B cell (primary cell): Measurements from ENCODE around the gene PANK4. TPM values are rescaled to one million over a fixed set of nuclear protein-coding genes. Genes with fewer than 3 reads are reported as not detected.
A peak's percentile ranks its signal among the peaks of the same experiment; 100 is the strongest.
"Not testable (repeated sequence)": the region's sequence is repeated elsewhere in the genome, so short reads cannot be mapped to it uniquely, and the experiment has no call there.

Experiments
- ATAC-seq: fragments of 200-7000 bp; cut with Tn5 transposase; one replicate; pipeline ENCODE4 v1.10.0; 2021; ENCODE audit warnings: low read depth, mild to moderate bottlenecking, moderate number of reproducible peaks, moderate library complexity
- CTCF ChIA-PET: fragments of 350-600 bp; sonication (Branson Sonifier 250); formaldehyde crosslinking; loops from one replicate; lab custom pipeline; 2021; ENCODE audit warnings: antibody characterized with exemption, inconsistent platforms; lab: Charles Lee
- POLR2A ChIA-PET: fragments of 350-600 bp; sonication (Branson Sonifier 250); formaldehyde crosslinking; loops from one replicate; lab custom pipeline; 2021; ENCODE audit warnings: antibody characterized with exemption; lab: Charles Lee
- DNase-seq: peaks from one replicate; pipeline ENCODE4 v3.0.0; 2013
- H2AFZ ChIP-seq: 2 replicates; pipeline ENCODE4 v1.6.1; 2012; ENCODE audit warnings: mild to moderate bottlenecking, low read depth, low read length; ENCODE audit not compliant: insufficient read depth, poor library complexity, severe bottlenecking
- H3K27ac ChIP-seq, 2 donors: 1 replicate in 1 of 2; 2 replicates in 1 of 2; pipeline ENCODE4 v1.5.1; 2012 to 2013; ENCODE audit warnings: low read length in 2 of 2, mild to moderate bottlenecking in 2 of 2, moderate library complexity in 1 of 2
- H3K27me3 ChIP-seq, 4 experiments: fragments of 200-600 bp in 1 of 4; sonication (generic) in 1 of 4; replicated peaks in 1 of 4; 1 replicate in 2 of 4; 2 replicates in 2 of 4; pipeline versions ENCODE4 v1.6.1 to v1.7.0; 2013 to 2016; ENCODE audit warnings: low read length in 3 of 4, mild to moderate bottlenecking in 2 of 4, mixed read lengths in 1 of 4, moderate library complexity in 1 of 4; ENCODE audit not compliant: insufficient read depth in 4 of 4, control insufficient read depth in 3 of 4; ENCODE audit errors: control extremely low read depth in 1 of 4
- H3K36me3 ChIP-seq, 2 experiments: replicated peaks in 1 of 2; 1 replicate in 1 of 2; 2 replicates in 1 of 2; pipeline versions ENCODE4 v1.6.1 to v1.7.1; 2013; ENCODE audit warnings: low read length in 1 of 2; ENCODE audit not compliant: insufficient read depth in 2 of 2, control insufficient read depth in 1 of 2; ENCODE audit errors: control extremely low read depth in 1 of 2, extremely low read depth in 1 of 2
- H3K4me1 ChIP-seq, 2 donors: fragments of 200-600 bp in 1 of 2; sonication (generic) in 1 of 2; 1 replicate in 1 of 2; 2 replicates in 1 of 2; pipeline versions ENCODE4 v1.5.1 to v1.6.1; 2013 to 2017; ENCODE audit warnings: low read length in 2 of 2; ENCODE audit not compliant: control insufficient read depth in 2 of 2, insufficient read depth in 2 of 2
- H3K4me2 ChIP-seq: replicated peaks from 2 replicates; pipeline ENCODE3; 2012; ENCODE audit warnings: mild to moderate bottlenecking, low read depth, low read length; ENCODE audit not compliant: poor library complexity, severe bottlenecking
- H3K4me3 ChIP-seq, 5 experiments: fragments of 200-600 bp in 1 of 5; sonication (generic) in 1 of 5; 1 replicate in 3 of 5; 2 replicates in 2 of 5; pipeline versions ENCODE4 v1.5.1 to v1.7.0; 2011 to 2016; ENCODE audit warnings: low read length in 4 of 5, mild to moderate bottlenecking in 4 of 5, low read depth in 2 of 5, control low read depth in 1 of 5, moderate library complexity in 1 of 5; ENCODE audit not compliant: insufficient read depth in 1 of 5; ENCODE audit errors: control extremely low read depth in 1 of 5, extremely low read depth in 1 of 5
- H3K79me2 ChIP-seq: fragments of 200-600 bp; sonication (generic); one replicate; pipeline ENCODE4 v1.6.0; 2016; ENCODE audit warnings: low read length; ENCODE audit not compliant: control insufficient read depth, insufficient read depth
- H3K9ac ChIP-seq: fragments of 200-600 bp; sonication (generic); 2 replicates; pipeline ENCODE4 v1.6.1; 2017; ENCODE audit warnings: mild to moderate bottlenecking, low read length, moderate library complexity
- H3K9me3 ChIP-seq, 3 donors: one replicate each; pipeline versions ENCODE4 v1.6.1 to v1.7.1; 2013; ENCODE audit warnings: low read length in 2 of 3; ENCODE audit not compliant: control insufficient read depth in 2 of 3, insufficient read depth in 1 of 3; ENCODE audit errors: control extremely low read depth in 1 of 3
- H4K20me1 ChIP-seq: 2 replicates; pipeline ENCODE4 v1.6.0; 2012; ENCODE audit warnings: mild to moderate bottlenecking, low read length; ENCODE audit not compliant: insufficient read depth, control insufficient read depth, poor library complexity, severe bottlenecking
- H3K27ac Mint-ChIP-seq: one replicate; pipeline ENCODE4 v1.8.0; 2021; ENCODE audit warnings: mixed read lengths
- H3K27me3 Mint-ChIP-seq: one replicate; pipeline ENCODE4 v1.8.0; 2021; ENCODE audit warnings: mixed read lengths
- H3K4me1 Mint-ChIP-seq: one replicate; pipeline ENCODE4 v1.8.0; 2021; ENCODE audit warnings: mixed read lengths
- H3K4me3 Mint-ChIP-seq: one replicate; pipeline ENCODE4 v1.8.0; 2021; ENCODE audit warnings: mixed read lengths
- H3K9me3 Mint-ChIP-seq: one replicate; pipeline ENCODE4 v1.8.0; 2022; ENCODE audit warnings: mixed read lengths; ENCODE audit not compliant: insufficient read depth
- EZH2 ChIP-seq: IDR thresholded peaks from 2 replicates; pipeline ENCODE4 v1.6.1; 2012; ENCODE audit warnings: borderline replicate concordance, low read depth, mild to moderate bottlenecking, moderate library complexity, low read length; ENCODE audit not compliant: insufficient read depth, poor library complexity, severe bottlenecking
- WGBS: methylation state at CpG from one replicate; pipeline ENCODE4 v1.1.5; 2013; ENCODE audit warnings: missing lambda C conversion rate; ENCODE audit not compliant: insufficient coverage; 5-methylcytosine and 5-hydroxymethylcytosine counted together
- intact Hi-C: fragments of 100-400 bp; cut with micrococcal nuclease; formaldehyde crosslinking; loops from one replicate; pipeline ENCODE4 v1.10.0; 2022
- polyA plus RNA-seq: library from polyadenylated mRNA; depleted of rRNA; stranded (reverse); fragments of >200 nt; gene quantifications from 2 replicates; pipeline ENCODE4 v1.2.3, GENCODE V29; 2012
- total RNA-seq, 2 donors: library from RNA; stranded (reverse); fragments of 120-200 nt in 1 of 2; gene quantifications; 1 replicate in 1 of 2; 2 replicates in 1 of 2; pipeline versions ENCODE4 v1.2.3 to v1.2.4, GENCODE V29; 2013 to 2022
- TF ChIP-seq, protein P1 (sequence below): fragments of 200-600 bp; IDR thresholded peaks from one replicate; pipeline ENCODE4 v1.8.0; 2022; ENCODE audit warnings: antibody characterized with exemption, mild to moderate bottlenecking

The PANK4 gene
- total and polyA plus RNA-seq, 2 donors (not counting 1 experiment from before 2014, with no cell fraction given) = 38.0 to 80.5 TPM

DNA sequence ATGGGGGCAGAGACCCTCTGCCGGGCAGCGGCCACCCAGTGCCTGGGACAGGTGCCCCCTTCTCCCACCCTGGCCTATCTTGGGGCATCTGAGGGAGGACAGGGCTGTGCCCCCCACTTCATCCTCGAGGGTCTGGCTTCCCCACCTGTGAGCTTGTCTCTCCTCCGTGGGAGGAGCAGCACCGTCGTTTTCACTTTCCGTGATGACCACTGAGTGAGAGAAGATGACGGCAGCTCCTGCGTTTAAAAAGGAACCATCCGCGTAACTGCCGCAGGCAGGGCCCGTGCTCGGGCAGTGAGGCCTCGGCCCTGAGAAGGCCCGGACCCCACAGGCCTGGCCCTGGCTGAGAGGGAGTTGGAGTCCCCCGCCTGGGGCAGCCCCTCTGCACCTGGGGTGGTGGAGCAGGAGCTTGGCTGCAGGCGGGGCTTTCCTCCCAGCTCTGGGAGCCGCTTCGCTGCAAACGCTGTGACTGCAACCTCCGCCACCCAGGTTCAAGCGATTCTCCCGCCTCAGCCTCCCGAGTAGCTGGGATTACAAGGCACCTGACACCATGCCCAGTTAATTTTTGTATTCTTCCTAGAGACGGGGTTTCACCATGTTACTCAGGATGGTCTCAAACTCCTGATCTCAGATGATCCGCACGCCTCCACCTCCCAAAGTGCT lies 23.1 kb upstream of the PANK4 start:
- ATAC-seq, H3K79me2 ChIP-seq, H3K27me3 Mint-ChIP-seq, H3K27me3 ChIP-seq, H3K9me3 Mint-ChIP-seq, H2AFZ ChIP-seq, H3K36me3 ChIP-seq, H4K20me1 ChIP-seq, H3K9me3 ChIP-seq: not testable (repeated sequence)
- Histone ChIP-seq H3K4me1 (peaks cover 35 to 50% of the 10 kb centered on the region in 2 donors), H3K9ac (peak overlapping the region; percentile 67), H3K4me3 (peak overlapping the region in 4 of 5 experiments; percentile 47 to 76 (median 66)), H3K4me2 (peak overlapping the region; percentile 82), H3K27ac (peak overlapping the region; percentile 99 to 100)
- intact Hi-C loops = loop anchor here (5.0 kb wide), 1 partner anchor 52 kb away; no protein-coding TSS in a partner anchor
- H3K4me3 Mint-ChIP-seq = peak overlapping the region; percentile 92
- WGBS = 50% methylated on average over 12 of the region's 28 CpGs
- H3K4me1 Mint-ChIP-seq = peaks cover 44% of the 10 kb centered on the region
- peak; percentile 74 for DNase-seq
- CTCF ChIA-PET = interaction anchor here (0.9 to 4.9 kb wide), 4 partner anchors 36 to 354 kb away, joined by 3 to 55 read pairs (median 16); partner anchors contain the start of genes FAAP20, MORN1, PRXL2B and RER1
- peak overlapping the region; percentile 98 for H3K27ac Mint-ChIP-seq
- POLR2A ChIA-PET = interaction anchor here (1.0 to 6.1 kb wide), 7 partner anchors 19 to 354 kb away, joined by 3 to 88 read pairs (median 12); partner anchors contain the start of genes FAAP20, PANK4, PEX10 and PRXL2B

GRCh38 chr1:2548068-2548589 lies 21.7 kb upstream of the PANK4 start:
- Histone ChIP-seq H3K4me1 (peaks cover 33 to 47% of the 10 kb centered on the region in 2 donors), H3K4me2 (peak overlapping the region; percentile 82), H3K36me3 (no peaks in the 10 kb centered on the region), H3K27ac (peak overlapping the region; percentile 99 to 100), H3K9ac (peak overlapping the region; percentile 67), H3K4me3 (peak overlapping the region; percentile 2 to 89 (median 75)), H3K27me3 (no peaks in the 10 kb centered on the region), H3K9me3 (no peaks in the 10 kb centered on the region), H3K79me2 (no peaks in the 10 kb centered on the region), H2AFZ (peak overlapping the region; percentile 4), H4K20me1 (peaks cover 7% of the 10 kb centered on the region)
- ATAC-seq = peak; percentile 21
- Mint-ChIP-seq H3K9me3 (no peaks in the 10 kb centered on the region), H3K4me1 (peaks cover 35% of the 10 kb centered on the region), H3K27ac (peak overlapping the region; percentile 98), H3K4me3 (peak overlapping the region; percentile 92), H3K27me3 (no peaks in the 10 kb centered on the region)
- ChIA-PET CTCF (interaction anchor here (0.9 to 4.9 kb wide), 19 partner anchors 8 to 356 kb away, joined by 3 to 55 read pairs (median 5); partner anchors contain the start of genes FAAP20, HES5, MORN1 and PANK4), POLR2A (interaction anchor here (0.5 to 6.1 kb wide), 22 partner anchors 8 to 1256 kb away, joined by 3 to 88 read pairs (median 5); partner anchors contain the start of genes FAAP20, MORN1, PANK4 and PEX10)
- DNase-seq = peak; percentile 91
- WGBS = 2% methylated on average over 17 of the region's 17 CpGs
- intact Hi-C loops = loop anchor here (1.0 to 5.0 kb wide), 6 partner anchors 8 to 359 kb away; partner anchors contain the start of genes PANK4 and TNFRSF14
- TF ChIP-seq, protein P1, sequence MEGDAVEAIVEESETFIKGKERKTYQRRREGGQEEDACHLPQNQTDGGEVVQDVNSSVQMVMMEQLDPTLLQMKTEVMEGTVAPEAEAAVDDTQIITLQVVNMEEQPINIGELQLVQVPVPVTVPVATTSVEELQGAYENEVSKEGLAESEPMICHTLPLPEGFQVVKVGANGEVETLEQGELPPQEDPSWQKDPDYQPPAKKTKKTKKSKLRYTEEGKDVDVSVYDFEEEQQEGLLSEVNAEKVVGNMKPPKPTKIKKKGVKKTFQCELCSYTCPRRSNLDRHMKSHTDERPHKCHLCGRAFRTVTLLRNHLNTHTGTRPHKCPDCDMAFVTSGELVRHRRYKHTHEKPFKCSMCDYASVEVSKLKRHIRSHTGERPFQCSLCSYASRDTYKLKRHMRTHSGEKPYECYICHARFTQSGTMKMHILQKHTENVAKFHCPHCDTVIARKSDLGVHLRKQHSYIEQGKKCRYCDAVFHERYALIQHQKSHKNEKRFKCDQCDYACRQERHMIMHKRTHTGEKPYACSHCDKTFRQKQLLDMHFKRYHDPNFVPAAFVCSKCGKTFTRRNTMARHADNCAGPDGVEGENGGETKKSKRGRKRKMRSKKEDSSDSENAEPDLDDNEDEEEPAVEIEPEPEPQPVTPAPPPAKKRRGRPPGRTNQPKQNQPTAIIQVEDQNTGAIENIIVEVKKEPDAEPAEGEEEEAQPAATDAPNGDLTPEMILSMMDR = peak; percentile 90
- TF ChIP-seq EZH2 = no peak
